ENCODE data around the gene ZFPM1.

The ZFPM1 gene

GRCh38 chr16:88468275-88469129 is 15.4 kb downstream of the ZFPM1 start:
- DNase-seq = no peak

GRCh38 chr16:88469615-88470395 is 16.7 kb downstream of the ZFPM1 start:
- DNase-seq = peak; percentile 58

GRCh38 chr16:88470396-88470680 is 17.3 kb downstream of the ZFPM1 start:
- DNase-seq = peak; percentile 49

DNA sequence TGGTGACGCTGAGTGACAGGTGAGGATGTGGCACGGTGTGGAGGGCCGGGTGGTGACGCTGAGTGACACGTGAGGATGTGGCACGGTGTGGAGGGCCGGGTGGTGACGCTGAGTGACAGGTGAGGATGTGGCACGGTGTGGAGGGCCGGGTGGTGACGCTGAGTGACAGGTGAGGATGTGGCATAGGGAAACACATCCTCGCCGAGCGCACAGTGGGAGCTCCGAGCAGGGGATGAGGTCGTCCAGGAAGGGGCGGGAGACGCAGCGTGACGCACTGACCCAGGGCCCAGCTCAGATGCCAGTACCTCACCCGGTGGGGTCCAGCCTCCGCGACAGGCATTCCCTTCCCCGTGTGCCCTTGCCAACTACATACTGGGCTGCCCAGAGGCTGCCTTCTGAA is 17.6 kb downstream of the ZFPM1 start:
- DNase-seq = peak; percentile 43

DNA sequence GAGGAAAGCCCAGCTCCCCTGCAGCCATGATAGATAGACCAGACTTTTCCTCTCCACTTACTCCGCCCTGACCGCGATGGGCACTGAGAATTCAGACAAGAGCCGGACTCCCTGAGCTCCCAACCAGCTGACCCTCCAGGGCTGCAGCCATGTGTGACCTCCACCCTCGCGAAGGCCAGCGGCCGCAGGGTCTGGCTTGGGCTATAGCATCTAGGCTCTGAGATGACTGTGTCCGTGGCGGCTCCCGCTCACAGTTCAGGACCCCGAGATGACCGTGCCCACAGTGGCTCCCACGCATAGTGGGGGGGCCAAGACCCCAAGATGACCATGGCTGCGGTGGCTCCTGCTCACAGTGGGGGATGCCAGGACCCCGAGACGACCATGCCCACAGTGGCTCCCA is 18.0 kb downstream of the ZFPM1 start:
- no peak for DNase-seq

DNA sequence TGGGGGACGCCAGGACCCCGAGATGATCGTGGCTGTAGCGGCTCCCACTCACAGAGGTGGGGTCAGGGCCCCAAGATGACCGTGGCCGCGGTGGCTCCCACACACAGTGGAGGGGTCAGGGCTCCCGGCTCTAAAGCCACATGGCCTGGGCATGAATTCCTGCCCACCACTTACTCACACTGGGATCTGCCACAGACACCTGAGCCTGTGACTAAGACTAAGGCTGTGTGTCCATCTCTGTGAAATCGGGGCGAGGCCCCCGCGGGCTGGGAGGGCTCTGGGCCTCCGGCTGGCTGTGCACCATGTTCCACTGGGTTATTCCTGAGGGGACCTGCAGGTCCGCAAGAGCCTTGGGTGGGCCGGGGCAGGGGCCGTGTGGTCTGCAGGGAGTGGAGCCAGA is 18.5 kb downstream of the ZFPM1 start:
- no peak for DNase-seq

DNA sequence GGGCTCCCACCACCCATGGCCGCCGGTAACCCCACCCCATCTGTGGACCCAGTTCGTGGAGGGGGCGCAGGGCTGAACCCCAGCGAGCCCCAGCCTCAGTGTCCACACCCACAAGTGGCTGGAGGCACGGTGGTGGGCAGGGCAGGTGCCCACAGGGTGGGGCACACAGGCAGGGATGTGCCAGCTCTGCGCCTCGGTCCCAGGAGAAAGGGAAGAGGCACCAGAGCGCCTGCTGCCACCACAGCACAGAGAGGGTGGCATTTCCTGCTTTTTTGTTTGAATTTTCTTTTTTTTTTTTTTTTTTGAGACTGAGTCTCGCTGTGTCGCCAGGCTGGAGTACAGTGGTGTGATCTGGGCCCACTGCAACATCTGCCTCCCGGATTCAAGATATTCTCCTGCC is 19.0 kb downstream of the ZFPM1 start:
- DNase-seq = no peak

DNA sequence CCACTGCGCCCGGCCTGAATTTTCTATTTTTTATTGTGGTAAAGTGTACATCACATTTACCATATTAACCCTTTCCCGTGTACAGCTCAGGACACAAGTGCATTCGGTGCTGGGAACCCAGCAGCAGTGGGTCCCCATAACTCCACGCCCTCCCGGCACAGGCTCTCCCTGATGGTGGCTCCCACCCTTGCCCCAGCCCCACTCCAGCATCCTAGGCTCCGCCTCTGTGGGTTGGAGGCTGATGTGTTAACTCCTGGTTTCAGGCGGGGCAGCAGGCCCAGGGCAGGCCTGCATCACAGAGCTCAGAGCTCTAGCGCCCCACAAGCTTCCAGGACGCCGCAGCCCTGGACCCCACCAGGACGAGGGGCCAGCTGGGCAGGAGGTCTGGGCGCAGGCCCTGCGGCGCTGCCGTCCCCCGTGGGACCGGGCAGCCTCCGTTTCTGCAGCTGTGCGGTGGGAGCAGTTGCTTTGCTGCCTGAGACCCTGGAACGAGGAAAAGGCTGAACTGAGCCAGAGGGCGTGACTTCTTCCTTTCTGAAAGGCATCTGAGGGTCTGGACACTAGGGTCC is 19.6 kb downstream of the ZFPM1 start:
- DNase-seq = no peak

GRCh38 chr16:88473666-88474534 is 20.8 kb downstream of the ZFPM1 start:
- no peak for DNase-seq

GRCh38 chr16:88475037-88475436 is 22.0 kb downstream of the ZFPM1 start:
- DNase-seq = no peak

- DNase-seq = no peak
Observed at GRCh38 chr16:88476203-88476602, 23.1 kb downstream of the ZFPM1 start.

- no peak for DNase-seq
Observed at GRCh38 chr16:88476817-88477397, 23.8 kb downstream of the ZFPM1 start.

DNA sequence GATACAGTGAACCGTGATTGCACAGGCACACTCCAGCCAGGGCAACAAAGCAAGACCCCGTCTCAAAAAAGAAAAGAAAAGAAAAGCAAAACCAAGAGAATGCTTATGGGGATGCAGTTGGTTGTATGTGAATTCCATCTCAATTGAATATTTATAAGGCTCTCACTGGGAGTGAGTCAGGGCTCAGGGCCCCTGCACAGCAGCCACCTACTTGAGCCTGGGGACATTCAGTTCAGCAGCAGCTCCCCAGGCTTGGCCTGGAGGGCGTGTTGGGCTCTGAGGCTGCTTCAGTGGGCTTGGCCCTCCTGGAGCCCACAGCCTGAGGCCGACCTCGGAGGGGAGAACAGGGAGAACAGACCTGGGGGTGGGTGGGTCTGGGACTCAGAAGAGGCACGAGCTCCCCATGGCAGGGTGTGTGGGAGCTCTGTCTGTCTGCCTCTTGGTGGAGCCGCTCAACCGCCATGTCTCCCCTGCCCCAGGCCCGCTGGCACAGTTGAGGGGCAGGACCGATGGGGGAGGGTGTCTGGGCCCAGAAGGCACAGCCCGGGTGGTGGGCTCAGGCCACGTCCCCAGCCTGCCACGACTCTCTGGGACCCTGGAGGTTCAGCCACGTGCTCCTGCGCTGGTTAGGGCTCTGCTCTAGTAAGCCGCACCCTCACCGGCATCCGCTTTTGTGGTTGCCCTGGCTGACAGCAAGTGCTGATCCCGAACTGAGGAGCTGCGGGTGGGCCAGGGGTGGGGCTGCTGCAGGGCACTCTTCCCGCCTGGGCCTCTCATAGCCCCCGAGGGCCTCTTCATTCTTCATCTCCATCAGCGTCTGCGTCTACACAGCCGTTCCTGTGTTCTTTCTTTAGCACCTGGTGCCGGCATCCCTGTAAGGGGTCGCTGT is 24.8 kb downstream of the ZFPM1 start:
- peak; percentile 32 for DNase-seq

DNA sequence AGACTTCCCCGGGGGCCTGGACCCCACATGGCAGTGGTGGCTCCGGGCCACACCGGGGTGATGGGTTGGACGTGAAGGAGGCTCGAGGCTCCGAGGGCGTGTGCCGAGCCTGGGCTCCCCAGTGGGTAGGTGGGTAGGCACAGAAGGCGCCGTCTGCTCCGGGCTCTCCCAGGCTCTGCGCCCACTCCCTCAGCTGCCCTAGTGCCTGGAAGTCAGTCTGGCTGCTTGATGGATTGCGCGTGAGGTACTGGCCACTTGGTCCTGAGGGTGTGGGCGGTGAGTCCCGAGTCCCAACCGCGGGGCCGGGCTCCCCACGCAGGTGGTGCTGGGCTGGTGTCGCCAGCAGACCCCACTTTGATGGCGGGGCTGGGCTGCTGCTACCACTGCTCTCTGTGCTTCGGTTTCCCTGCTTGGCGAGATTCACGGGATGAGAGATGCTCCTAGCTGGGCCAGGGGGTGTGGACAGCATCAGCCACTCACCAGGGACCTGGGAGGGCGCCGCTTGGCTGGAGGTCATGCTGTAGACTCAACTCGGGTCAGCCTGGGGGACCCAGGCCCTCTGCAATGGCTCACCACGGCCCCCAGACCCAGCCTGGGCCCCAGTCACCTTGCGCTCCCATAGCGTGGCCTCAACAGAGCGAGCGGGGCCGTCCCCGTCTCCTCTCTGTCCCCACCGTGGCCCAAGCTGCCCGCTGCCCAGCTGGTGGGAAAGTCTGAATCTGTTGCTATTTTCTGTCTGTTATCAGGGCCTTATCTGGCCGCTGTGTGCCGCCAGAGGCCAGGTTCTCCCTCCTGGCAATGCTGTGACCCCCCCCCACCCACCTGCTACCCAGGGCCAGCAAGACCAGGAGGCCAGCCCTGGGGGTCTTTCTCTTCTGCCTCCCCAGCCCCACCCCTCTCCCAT is 26.1 kb downstream of the ZFPM1 start:
- no peak for DNase-seq

- DNase-seq = peak; percentile 49
Observed at GRCh38 chr16:88479793-88480760, 27.0 kb downstream of the ZFPM1 start.

DNA sequence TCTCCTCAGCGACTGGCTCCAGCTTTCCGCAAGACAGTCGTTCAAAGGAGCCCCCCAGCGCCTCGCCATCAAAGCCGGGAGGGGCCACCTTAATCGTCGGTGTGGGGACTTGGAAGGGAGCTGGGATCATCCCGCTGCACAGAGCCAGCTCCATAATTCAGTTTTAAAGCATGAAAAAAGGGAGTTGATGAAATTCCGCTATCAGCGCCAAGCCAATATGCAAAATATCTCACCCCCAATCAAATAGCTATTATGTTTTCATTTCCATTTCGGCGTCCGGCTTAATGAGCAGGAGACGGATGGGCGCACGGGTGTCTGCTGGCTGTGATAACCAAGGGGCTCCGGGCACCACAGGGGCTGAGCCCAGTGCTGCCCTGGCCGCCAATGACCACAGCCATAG is 27.7 kb downstream of the ZFPM1 start:
- DNase-seq = no peak

- no peak for DNase-seq
Observed at GRCh38 chr16:88481851-88482250, 28.8 kb downstream of the ZFPM1 start.

GRCh38 chr16:88482630-88483391 is 29.7 kb downstream of the ZFPM1 start:
- DNase-seq = no peak

DNA sequence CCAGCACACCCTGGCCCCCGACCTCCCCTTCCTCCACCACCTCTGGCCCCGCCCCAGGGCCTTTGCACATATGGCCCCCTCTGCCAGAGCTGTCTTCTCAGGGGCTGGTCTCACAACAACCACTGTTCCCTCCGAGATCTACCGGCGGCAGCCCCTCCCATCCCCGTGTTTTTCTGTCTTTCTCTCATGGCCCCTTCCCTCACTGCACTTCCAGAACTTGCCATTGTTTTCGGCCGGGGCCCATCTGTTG is 30.2 kb downstream of the ZFPM1 start:
- DNase-seq = no peak
